Measurements from ENCODE around the gene TPD52L1. TPM values are rescaled to one million over a fixed set of nuclear protein-coding genes. Genes with fewer than 3 reads are reported as not detected.

Gene TPD52L1
- total and polyA plus RNA-seq, 2 of the 13 experiments (the other 11 are each of a cell fraction or from before 2014, with no cell fraction given) = 0.49 to 0.53 TPM

GRCh38 chr6:125287718-125288117 lies 134.1 kb downstream of the TPD52L1 start:
- WGBS (ENCODE audit: low lambda C conversion rate) = 92% methylated on average over 9 of the region's 9 CpGs
- no peaks in the 10 kb centered on the region for H3K27me3 ChIP-seq (ENCODE audit: control insufficient read depth in 1 of 2, insufficient read depth in 2 of 2, low read length in 2 of 2)
- ChIA-PET POLR2A (no interaction called here), CTCF (ENCODE audit: low intra/inter-chr PET ratio, low total read pairs) (no interaction called here)
- FAIRE-seq = no peak
- no TSS peak for BruUV-seq (replicated peaks)
- in situ Hi-C loops (cut with HindIII; ENCODE audit: extremely low pct_ligation_motif_present, low pct_unique_long_range_greater_than_20kb) (no loop called here), intact Hi-C loops (cut with micrococcal nuclease; ENCODE audit: unreplicated experiment) (no loop called here)
- H3K79me2 ChIP-seq (ENCODE audit: insufficient read depth, low read length) = no peaks in the 10 kb centered on the region
- H3K27ac ChIP-seq (ENCODE audit: extremely low read length, insufficient read depth, low read length) = no peak overlapping the region
- no peaks in the 10 kb centered on the region for H3K4me1 ChIP-seq (ENCODE audit: insufficient read depth, low read length)
- ATAC-seq = peak; percentile 37; the same call in 2 of the 3 replicates
- no peak overlapping the region for H3K4me2 ChIP-seq (ENCODE audit: low read depth, low read length)
- no peak for TF ChIP-seq ZNF430 (CRISPR knock-in tag; IDR thresholded peaks at IDR 0.05)
- no peak for TF ChIP-seq U2AF1 (optimal IDR thresholded peaks at IDR 0.05; ENCODE audit: low read depth, low read length)
- TF ChIP-seq U2AF2 (IDR thresholded peaks at IDR 0.05; ENCODE audit: low read depth, low read length) = no peak
- TF ChIP-seq TCF7 (IDR thresholded peaks at IDR 0.05; ENCODE audit: low read depth) = no peak
- TF ChIP-seq ARID4A (CRISPR knock-in tag; IDR thresholded peaks at IDR 0.05; ENCODE audit: borderline replicate concordance) = no peak
- TF ChIP-seq IRF2 (CRISPR knock-in tag; IDR thresholded peaks at IDR 0.05) = no peak
- no peak for TF ChIP-seq TFE3 (CRISPR knock-in tag; IDR thresholded peaks at IDR 0.05)
- no peak for TF ChIP-seq FOXK2 (IDR thresholded peaks at IDR 0.05)
- TF ChIP-seq HOXA5 (CRISPR knock-in tag; IDR thresholded peaks at IDR 0.05) = no peak
- no peak for TF ChIP-seq ZFX (CRISPR knock-in tag; IDR thresholded peaks at IDR 0.05; ENCODE audit: low read depth)
- no peak for TF ChIP-seq KLF12 (CRISPR knock-in tag; IDR thresholded peaks at IDR 0.05; ENCODE audit: borderline replicate concordance)
- no peak for TF ChIP-seq CHD4 (IDR thresholded peaks at IDR 0.05; ENCODE audit: borderline replicate concordance, low read length)
- no peak for TF ChIP-seq NFIB (CRISPR knock-in tag; IDR thresholded peaks at IDR 0.05; ENCODE audit: borderline replicate concordance)
- TF ChIP-seq GLI4 (CRISPR knock-in tag; IDR thresholded peaks at IDR 0.05; ENCODE audit: borderline replicate concordance) = no peak
- TF ChIP-seq SP4 (CRISPR knock-in tag; IDR thresholded peaks at IDR 0.05) = no peak
- TF ChIP-seq ZBTB39 (CRISPR knock-in tag; IDR thresholded peaks at IDR 0.05) = no peak
- TF ChIP-seq ELF3 (CRISPR knock-in tag; IDR thresholded peaks at IDR 0.05) = no peak
- H4K20me1 ChIP-seq (ENCODE audit: insufficient read depth, low read length) = no peaks in the 10 kb centered on the region; the same call in 1 of the 2 replicates
- H3K36me3 ChIP-seq (replicated peaks in 1 of 2; ENCODE audit: control insufficient read depth in 1 of 2, insufficient read depth in 2 of 2, low read length in 2 of 2) = peaks cover 3 to 18% of the 10 kb centered on the region in 2 experiments; a peak in 4 of 5 replicates
- H3K9ac ChIP-seq (ENCODE audit: insufficient read depth, low read depth, low read length) = no peak overlapping the region
- H3K4me3 ChIP-seq (replicated peaks in 1 of 3; ENCODE audit: insufficient read depth in 1 of 3, low read depth in 2 of 3, low read length in 3 of 3) = no peak overlapping the region
- H2AFZ ChIP-seq (ENCODE audit: low read length) = no peak overlapping the region
- DNase-seq (ENCODE audit: low spot score) = no peak
- peaks cover 10% of the 10 kb centered on the region; the same call in 1 of the 2 replicates for H3K9me3 ChIP-seq (ENCODE audit: low read length)
